GM12874 (cell line): ENCODE results near the gene GUCA2A.

Experiments used
- CTCF ChIP-seq: IDR thresholded peaks from 2 replicates; pipeline ENCODE4 v1.5.1; 2011; ENCODE audit warnings: low read depth, mild to moderate bottlenecking, control low read depth, low read length, moderate library complexity; ENCODE audit not compliant: insufficient read depth

Gene GUCA2A

GRCh38 chr1:42136466-42136865 lies 28.1 kb downstream of the GUCA2A start:
- no peak for TF ChIP-seq CTCF

GRCh38 chr1:42135426-42135825 lies 29.1 kb downstream of the GUCA2A start:
- TF ChIP-seq CTCF = no peak

GRCh38 chr1:42133809-42134526 lies 30.6 kb downstream of the GUCA2A start:
- no peak for TF ChIP-seq CTCF

GRCh38 chr1:42133390-42133789 lies 31.2 kb downstream of the GUCA2A start:
- no peak for TF ChIP-seq CTCF

- TF ChIP-seq CTCF = no peak
Observed at GRCh38 chr1:42130061-42130660, 34.4 kb downstream of the GUCA2A start.

- TF ChIP-seq CTCF = no peak
Observed at GRCh38 chr1:42128964-42129363, 35.6 kb downstream of the GUCA2A start.

GRCh38 chr1:42128499-42128898 lies 36.0 kb downstream of the GUCA2A start:
- TF ChIP-seq CTCF = no peak
